Activated CD4-positive, alpha-beta T cell treated with anti-CD3 and anti-CD28 coated beads, Interleukin-2, amount 50 U/mL, for 1 hour (primary cell): Measurements from ENCODE around the gene CD300H.
"Not testable (repeated sequence)": the region's sequence is repeated elsewhere in the genome, so short reads cannot be mapped to it uniquely, and the experiment has no call there.

Experiments
- DNase-seq: peaks from one replicate; pipeline ENCODE4 v3.0.0-alpha.2; 2020

CD300H gene

DNA sequence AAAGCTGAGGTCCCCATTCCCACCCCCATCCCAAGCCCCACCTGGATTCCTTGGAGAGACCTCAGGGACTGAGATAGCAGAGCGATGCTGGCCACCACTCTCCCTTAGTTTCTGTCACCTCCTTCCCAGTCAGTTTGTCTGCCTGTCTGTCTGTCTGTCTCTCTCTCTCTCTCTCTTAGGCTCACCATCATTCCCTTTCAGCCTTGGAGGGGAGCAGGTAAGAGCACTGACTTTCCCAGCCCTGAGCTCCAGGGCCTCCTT, 41.9 kb downstream of the CD300H start:
- no peak for DNase-seq

DNA sequence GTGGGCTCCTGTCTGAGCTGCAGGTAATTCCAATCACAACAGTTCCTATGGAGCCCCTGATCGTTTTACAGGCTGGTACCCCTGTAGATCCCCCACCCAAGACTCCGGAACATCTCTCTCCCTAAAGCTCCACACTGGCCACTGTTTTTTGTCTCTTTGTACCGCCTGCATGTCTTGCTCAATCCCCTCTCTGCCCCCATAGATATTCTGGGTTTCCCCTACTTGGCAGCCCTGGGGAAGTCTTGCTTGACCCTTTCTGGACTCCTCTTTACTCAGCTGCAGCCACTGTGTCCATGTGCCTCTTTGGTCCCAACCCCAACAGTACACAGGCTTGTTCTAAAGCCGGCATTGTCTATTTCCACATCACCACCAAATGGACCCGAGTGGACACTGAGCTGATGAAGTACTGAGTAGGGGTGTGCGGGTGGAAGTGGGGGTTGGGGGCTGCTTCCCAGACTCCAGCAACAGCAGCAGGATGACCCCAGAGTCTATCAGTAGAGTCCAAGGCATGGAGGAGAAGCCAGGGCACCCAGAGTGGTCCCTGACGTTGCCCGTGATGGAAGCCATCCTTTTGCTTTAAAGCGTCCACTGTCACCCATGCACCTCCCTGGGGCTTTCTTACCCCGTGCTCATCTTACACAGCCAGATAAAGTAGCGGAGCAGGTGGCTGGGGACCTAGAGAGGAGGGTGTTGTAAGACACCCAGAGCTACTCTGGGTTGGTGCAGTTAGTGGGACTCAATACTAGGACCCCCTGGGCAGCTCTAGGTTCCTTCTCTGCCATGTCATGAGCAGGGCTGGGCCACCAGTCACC, 42.5 kb downstream of the CD300H start:
- no peak for DNase-seq

DNA sequence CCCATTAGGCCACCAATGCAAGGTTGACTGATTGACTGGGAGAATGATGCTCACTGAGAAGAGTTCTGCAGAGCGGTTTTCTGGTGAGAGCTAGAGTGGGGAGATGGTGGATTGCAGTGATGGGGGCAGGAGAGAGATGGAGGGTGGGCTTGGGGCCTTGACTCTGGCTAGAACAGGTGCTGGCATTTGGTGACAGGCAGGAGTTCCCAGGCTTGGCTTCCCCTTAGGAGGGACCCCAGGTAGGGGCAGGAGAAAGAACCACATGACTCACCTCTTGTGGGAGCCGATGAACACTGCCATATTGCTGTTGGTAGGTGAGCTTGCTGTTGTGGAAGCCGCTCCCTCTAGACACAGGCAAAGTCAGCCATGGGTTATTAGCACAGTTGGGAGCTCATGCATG, 44.0 kb downstream of the CD300H start:
- DNase-seq, result no peak

DNA sequence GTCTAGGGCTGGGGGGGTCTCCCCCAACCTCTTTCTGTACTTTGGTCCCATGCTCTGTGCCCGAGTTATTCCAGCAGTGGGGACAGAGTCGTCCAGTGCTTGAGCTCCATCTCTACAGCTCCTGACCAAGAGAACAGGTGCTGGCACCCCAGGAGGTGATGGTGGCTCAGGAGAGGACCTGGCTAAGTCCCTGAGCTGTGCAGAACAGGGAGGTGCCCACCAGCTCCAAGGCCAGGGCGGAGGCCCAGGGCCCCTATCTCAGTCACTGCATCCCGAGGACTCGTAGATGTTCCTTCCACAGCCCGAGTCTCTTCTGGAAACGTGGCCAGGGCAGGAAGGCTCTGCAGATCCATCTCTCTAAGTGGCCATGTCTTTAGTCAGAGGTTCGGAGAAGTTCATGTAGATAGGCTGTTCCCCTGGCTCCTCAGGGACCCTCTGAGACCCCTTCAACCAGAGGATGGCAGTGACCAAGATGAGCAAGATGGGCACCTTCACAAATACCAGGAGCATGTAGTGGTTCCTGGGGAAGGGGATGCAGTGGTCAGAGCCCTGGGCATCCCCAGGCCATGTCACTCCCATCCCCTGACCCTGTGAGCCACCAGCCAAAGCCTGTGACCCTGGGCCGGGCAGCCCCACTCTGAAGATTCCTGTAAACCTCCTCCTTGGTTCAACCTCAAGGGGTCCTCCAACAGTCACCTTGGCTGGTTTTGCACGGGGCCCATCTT, 44.8 kb downstream of the CD300H start:
- DNase-seq, result no peak

DNA sequence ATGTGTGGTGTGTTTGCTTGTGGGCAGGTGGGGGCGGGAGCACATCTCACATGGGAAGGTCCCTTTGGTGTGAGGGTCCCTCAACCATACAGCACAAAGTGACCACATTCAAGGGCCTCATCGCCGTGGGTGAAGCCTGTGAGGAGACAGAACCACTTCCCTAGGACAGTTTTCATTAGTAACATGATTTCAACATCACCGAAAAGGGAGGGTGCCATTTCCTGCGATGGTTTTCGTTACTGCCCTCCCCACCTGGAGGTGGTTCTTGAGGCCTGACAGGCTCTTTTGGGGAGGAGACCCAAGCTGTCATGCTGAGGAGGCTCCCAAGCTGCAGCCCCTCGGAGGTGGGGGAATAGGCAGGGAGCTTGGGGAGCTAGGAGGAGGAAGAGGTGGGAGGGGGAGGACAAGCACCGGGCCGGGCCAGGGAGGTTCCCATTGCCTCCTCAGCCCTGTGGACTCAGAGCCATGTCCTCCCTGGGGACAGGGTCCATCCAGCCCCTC, 45.6 kb downstream of the CD300H start:
- no peak for DNase-seq

DNA sequence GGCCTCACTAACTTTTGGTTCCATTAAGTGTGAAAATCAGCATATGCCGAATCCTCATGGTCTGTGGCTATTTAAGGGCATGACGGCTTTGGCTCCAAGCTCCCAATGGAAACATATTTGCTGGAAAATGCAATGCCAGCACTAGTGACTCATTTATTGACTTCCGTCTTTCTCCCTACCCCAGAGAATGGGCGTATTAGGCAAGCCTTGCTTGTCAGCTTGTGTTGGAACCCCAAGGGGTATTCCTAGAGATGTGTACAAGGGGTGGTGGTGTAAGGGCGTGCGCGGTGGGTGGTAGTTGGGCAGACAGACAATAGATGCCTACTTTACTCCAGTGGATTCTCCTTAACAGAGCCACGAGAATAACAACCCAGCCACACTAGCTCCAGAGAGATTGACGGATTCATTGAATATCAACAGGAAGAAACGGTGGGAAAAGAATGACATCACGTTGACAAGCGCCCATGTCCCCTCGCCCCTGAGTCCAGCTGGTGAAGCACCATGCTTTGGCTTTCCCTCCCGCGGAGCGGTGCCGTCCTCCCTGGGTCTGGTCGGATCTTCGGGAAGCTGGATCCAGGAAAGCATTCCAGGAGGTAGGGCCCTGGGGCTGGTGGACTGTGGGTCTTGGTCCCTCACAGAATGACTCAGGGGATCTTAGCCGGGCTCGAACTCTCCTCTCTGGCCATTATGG, 46.4 kb downstream of the CD300H start:
- DNase-seq, result no peak

DNA sequence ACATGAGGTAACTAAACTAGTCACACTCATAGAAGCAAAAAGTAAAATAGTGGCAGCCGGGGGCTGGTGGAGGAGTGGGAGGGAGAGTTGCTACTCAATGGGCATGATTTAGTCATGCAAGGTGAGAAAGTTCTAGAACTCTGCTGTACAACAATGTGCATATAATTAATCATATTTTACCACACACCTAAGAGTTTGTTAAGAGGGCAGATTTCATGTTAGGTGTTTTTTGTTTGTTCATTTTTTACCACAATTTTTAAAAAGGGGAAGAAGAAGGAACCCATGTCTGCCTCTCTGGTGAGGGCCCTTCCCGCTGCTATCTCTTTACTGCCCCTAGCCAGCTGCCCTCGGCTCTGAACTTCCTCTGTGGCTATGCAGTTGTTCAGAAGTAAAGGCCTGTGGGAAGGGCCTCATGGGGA, 47.3 kb downstream of the CD300H start:
- no peak for DNase-seq

DNA sequence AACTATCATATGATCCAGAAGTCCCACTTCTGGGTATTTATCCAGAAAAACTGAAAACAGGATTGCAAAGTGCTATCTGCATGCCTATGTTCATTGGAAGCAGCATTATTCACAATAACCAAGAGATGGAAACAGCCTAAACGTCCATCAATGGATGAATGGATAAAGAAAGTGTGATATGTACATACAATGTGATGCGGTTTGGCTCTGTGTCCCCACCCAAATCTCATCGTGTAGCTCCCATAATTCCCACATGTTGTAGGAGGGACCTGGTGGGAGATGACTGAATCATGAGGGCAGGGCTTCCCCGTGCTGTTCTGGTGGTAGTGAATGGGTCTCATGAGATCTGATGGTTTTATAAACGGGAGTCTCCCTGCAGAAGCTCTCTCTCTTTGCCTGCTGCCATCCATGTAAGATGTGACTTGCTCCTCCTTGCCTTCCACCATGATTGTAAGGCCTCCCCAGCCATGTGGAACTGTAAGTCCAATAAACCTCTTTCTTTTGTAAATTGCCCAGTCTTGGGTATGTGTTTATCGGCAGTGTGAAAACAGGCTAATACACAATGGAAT, 48.8 kb downstream of the CD300H start:
- not testable (repeated sequence) for DNase-seq

DNA sequence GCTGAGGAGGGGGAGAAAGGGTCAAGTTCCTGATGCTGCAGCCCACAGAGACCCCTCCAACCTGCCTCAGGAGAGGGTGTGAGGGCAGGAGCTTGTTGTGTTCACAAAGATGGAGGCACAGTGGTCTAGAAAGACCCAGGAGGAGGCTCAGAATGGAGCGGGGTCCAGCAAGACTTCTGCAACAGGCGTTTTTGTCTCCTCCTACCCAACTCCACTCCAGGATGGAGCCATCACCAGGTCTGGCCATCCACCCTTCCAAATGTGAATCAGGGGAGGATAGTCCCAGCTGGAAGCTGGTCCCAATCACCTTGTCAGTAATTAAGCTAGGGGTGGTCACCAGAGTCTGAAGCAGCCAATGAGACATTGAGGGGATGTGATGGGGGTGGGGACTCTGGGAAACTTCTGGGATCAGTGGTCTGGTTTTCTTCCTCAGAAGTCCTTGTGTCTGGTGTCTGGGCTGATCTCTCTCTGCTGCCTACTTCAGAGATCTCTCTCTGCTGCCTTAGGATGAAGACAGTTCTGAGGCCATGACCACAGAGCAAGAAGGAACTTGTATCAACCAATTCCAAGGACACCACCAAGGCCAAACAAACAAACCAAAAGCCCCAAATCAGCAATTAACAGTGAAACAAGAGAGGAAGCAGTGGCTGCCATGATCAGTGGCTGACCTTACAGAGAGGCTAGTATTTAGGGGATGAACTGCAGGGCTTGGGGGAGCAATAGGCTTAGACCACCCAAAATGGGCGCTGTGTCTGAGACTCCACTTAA, 50.6 kb downstream of the CD300H start:
- no peak for DNase-seq

DNA sequence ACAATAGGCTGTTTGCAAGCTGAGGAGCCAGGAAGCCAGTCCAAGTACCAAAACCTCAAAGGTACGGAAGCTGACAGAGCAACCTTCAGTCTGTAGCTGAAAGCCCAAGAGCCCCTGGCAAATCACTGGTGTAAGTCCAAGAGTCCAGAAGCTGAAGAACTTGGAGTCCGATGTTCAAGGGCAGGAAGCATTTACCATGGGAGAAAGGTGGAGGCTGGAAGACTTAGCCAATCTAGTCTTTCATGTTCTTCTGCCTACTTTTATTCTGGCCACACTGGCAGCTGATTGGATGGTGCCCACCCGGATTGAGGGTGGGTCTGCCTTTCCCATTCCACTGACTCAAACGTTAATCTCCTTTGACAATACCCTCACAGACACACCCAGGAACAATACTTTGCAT, 51.4 kb downstream of the CD300H start:
- DNase-seq, result no peak

DNA sequence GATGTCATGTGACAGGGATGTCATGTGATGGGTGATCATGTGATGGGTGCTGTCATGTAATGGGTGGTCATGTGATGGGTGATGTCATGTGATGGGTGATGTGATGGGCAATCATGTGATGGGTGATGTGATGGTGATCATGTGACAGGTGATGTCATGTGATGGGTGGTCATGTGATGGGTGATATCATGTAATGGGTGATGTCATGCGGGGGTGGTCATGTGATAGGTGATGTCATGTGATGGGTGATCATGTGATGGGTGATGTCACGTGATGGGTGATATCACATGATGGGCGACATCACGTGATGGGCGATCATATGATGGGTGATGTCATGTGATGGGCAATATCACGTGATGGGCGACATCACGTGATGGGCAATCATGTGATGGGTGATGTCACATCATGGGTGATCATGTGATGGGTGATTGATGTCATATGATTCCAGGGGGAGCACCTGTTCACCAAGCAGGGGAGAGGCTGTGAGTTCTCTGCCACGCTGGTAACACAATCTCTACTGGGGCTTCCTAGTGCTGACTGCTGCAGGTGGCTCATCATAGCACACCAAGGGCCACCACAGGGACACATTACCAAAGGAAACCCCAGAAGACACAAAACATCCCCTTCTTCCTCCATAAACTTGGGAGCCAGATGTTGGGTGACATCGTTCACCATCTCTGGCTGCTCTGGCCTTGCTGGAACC, 52.5 kb downstream of the CD300H start:
- no peak for DNase-seq

DNA sequence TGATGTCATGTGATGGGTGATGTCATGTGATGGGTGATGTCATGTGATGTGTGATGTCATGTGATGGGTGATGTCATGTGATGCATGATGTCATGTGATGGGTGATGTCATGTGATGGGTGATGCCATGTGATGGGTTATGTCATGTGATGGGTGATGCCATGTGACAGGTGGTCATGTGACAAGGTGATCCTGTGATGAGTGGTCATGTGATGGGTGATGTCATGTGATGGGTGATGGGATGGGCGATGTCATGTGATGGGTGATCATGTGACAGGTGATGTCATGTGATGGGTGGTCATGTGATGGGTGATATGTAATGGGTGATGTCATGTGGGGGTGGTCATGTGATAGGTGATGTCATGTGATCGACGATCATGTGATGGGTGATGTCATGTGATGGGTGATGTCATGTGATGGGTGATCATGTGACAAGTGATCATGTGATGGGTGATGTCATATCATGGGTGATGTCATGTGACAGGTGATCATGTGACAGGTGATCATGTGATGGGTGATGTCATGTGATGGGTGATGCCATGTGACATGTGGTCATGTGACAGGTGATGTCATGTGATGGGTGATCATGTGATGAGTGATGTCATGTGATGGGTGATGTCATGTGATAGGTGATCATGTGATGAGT, 53.2 kb downstream of the CD300H start:
- peak; percentile 17 for DNase-seq

DNA sequence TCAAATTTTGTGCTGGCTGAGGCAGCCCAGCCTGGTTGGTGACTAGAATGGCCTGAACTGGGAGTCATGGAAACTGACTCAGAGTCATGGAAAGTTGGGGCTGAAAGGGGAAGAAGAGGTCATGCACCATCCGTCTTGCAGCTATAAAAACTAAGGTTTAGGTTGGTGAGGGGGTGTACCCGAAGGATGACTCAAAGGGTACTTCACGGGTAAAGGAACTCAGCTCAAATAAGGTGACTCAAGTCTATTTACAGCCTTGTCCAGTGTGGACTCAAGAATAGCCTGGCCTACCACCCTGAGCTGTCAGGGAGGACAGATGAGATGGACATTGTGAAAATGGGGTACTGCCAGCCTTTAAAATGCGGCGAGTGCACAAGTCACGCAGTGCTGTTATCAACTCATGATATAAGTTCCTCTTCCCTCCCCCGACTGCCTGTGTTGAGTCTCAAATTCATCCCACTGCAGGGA, 54.7 kb downstream of the CD300H start:
- no peak for DNase-seq

DNA sequence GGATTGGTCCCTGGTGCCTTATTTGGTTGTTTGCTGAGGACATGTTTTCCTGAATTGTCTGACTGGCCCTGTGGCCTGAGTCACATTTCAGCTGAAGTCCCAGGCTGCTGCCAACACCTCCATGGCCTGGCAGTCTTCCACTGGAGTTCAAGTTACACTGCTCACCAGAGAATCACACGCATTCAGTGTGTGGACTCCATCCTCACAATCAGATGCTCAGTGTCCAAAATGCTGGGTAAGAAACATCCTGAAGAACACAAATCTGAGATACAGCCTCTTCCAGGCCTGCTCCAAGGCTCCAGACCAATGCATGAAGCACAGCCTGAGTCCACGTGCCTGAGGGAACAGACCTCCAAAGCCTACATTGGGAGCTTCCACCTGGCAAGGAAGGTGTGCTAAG, 55.3 kb downstream of the CD300H start:
- no peak for DNase-seq
